Erythroblast (primary cell): Measurements from ENCODE around the gene HSPBAP1.
A peak's percentile ranks its signal among the peaks of the same experiment; 100 is the strongest.

Source experiments
- DNase-seq, 2 experiments: peaks; one replicate each; lab custom pipeline; 2025; lab: John Stamatoyannopoulos, UW
- GATA1 ChIP-seq: IDR thresholded peaks from 2 replicates; pipeline ENCODE4 v1.6.1; 2011; ENCODE audit warnings: low read depth, mild to moderate bottlenecking, control low read depth, low read length, moderate library complexity
- POLR2A ChIP-seq: IDR thresholded peaks from 2 replicates; pipeline ENCODE4 v1.6.1; 2011; ENCODE audit warnings: mild to moderate bottlenecking, low read length

The HSPBAP1 gene

GRCh38 chr3:122793568-122794416 is at the start of gene HSPBAP1:
HSPBAP1 (minus strand) TSS chr3:122793831; CDS start chr3:122793680, 151 bp downstream.
- TF ChIP-seq GATA1 (no peak), POLR2A (peak; percentile 61)
- DNase-seq, result no peak

GRCh38 chr3:122835590-122835989 is 42.0 kb upstream of the HSPBAP1 start:
- TF ChIP-seq POLR2A, result no peak
- TF ChIP-seq GATA1, result no peak
- no peak for DNase-seq

GRCh38 chr3:122828281-122828680 is 34.6 kb upstream of the HSPBAP1 start:
- TF ChIP-seq GATA1 (no peak), POLR2A (no peak)

GRCh38 chr3:122826278-122826677 is 32.6 kb upstream of the HSPBAP1 start:
- no peak for DNase-seq
- TF ChIP-seq GATA1, result no peak

More at GRCh38 chr3:122828281-122828680, 34.6 kb upstream of the HSPBAP1 start:
- DNase-seq, result no peak

GRCh38 chr3:122825460-122825859 is 31.8 kb upstream of the HSPBAP1 start:
- TF ChIP-seq POLR2A (no peak), GATA1 (no peak)
- no peak for DNase-seq

GRCh38 chr3:122824465-122825381 is 31.1 kb upstream of the HSPBAP1 start:
- no peak for TF ChIP-seq GATA1
- no peak for TF ChIP-seq POLR2A
- no peak for DNase-seq

GRCh38 chr3:122816587-122816986 is 23.0 kb upstream of the HSPBAP1 start:
- no peak for TF ChIP-seq GATA1
- no peak for TF ChIP-seq POLR2A
- DNase-seq, result no peak

GRCh38 chr3:122810734-122811133 is 17.1 kb upstream of the HSPBAP1 start:
- no peak for DNase-seq
- no peak for TF ChIP-seq POLR2A
- TF ChIP-seq GATA1, result no peak

GRCh38 chr3:122803977-122804376 is 10.3 kb upstream of the HSPBAP1 start:
- no peak for TF ChIP-seq POLR2A
- TF ChIP-seq GATA1, result no peak
- no peak for DNase-seq

- DNase-seq, result no peak
- TF ChIP-seq POLR2A (no peak), GATA1 (no peak)
Measured at GRCh38 chr3:122802323-122802722, 8.7 kb upstream of the HSPBAP1 start.

GRCh38 chr3:122800706-122801237 is 7.1 kb upstream of the HSPBAP1 start:
- TF ChIP-seq GATA1, result no peak
- no peak for TF ChIP-seq POLR2A
- no peak for DNase-seq

GRCh38 chr3:122800031-122800430 is 6.4 kb upstream of the HSPBAP1 start:
- no peak for DNase-seq
- TF ChIP-seq GATA1 (no peak), POLR2A (no peak)

GRCh38 chr3:122799322-122799721 is 5.7 kb upstream of the HSPBAP1 start:
- TF ChIP-seq GATA1 (no peak), POLR2A (no peak)
- DNase-seq, result no peak
